Progenitor cell of endocrine pancreas (in vitro differentiated cells): ENCODE data around the gene LIPH. TPM values are rescaled to one million over a fixed set of nuclear protein-coding genes. Genes with fewer than 3 reads are reported as not detected.
"Not testable (repeated sequence)": the region's sequence is repeated elsewhere in the genome, so short reads cannot be mapped to it uniquely, and the experiment has no call there.

Experiments
- DNase-seq: peaks from one replicate; pipeline ENCODE4 v3.0.0; 2021; ENCODE audit warnings: low spot score; ENCODE audit not compliant: unreplicated experiment
- H3K27ac Mint-ChIP-seq: 2 replicates; pipeline ENCODE4 v1.8.0; 2021; ENCODE audit warnings: mild to moderate bottlenecking, moderate library complexity, mixed read lengths
- H3K27me3 Mint-ChIP-seq: 2 replicates; pipeline ENCODE4 v1.8.0; 2021; ENCODE audit warnings: mixed read lengths
- H3K36me3 Mint-ChIP-seq: 2 replicates; pipeline ENCODE4 v1.8.0; 2022; ENCODE audit warnings: mixed read lengths; ENCODE audit not compliant: insufficient read depth
- H3K4me1 Mint-ChIP-seq: 2 replicates; pipeline ENCODE4 v1.8.0; 2021; ENCODE audit warnings: low read depth, mixed read lengths
- H3K4me3 Mint-ChIP-seq: 2 replicates; pipeline ENCODE4 v1.8.0; 2021; ENCODE audit warnings: low read depth, mild to moderate bottlenecking, moderate library complexity, mixed read lengths
- H3K9me3 Mint-ChIP-seq: 2 replicates; pipeline ENCODE4 v1.8.0; 2021; ENCODE audit warnings: low read depth, mixed read lengths
- total RNA-seq: library from RNA; stranded (reverse); gene quantifications from 2 replicates; pipeline ENCODE4 v1.2.1, GENCODE V29; 2021
- TF ChIP-seq, protein P1 (sequence below): fragments of 200-600 bp; sonication (generic); IDR thresholded peaks from one replicate; pipeline ENCODE4 v1.5.0; 2021; ENCODE audit warnings: antibody characterized with exemption, mild to moderate bottlenecking; ENCODE audit not compliant: unreplicated experiment

LIPH gene
- total RNA-seq, 1 donor from 2014 or later: 0.79 TPM

DNA sequence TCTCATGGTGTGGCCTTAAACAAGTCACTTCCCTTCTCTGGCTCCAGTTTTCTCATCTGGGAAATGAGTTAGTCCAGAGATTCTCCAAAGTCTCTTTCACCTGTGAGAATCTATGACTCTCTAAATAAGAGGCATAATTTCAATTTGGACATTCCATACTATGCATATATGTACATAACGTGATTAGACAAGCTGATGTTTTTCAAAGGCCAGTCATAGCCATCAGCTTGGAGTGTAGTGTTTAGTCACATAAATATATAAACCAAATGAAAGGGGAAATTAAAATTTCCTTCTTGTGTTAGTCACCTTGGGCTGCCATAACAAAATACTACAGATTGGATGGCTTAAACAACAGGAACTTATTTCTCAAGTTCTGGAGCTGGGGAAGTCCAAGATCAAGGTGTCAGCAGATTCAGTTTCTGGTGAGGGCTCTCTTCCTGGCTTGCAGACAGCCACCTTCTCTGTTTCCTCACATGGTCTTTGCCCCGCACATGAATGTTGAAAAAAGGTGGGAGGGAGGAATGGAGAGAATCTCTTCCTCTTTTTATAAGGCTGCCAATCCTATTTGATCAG lies 72.9 kb downstream of the LIPH start:
- TF ChIP-seq, protein P1, sequence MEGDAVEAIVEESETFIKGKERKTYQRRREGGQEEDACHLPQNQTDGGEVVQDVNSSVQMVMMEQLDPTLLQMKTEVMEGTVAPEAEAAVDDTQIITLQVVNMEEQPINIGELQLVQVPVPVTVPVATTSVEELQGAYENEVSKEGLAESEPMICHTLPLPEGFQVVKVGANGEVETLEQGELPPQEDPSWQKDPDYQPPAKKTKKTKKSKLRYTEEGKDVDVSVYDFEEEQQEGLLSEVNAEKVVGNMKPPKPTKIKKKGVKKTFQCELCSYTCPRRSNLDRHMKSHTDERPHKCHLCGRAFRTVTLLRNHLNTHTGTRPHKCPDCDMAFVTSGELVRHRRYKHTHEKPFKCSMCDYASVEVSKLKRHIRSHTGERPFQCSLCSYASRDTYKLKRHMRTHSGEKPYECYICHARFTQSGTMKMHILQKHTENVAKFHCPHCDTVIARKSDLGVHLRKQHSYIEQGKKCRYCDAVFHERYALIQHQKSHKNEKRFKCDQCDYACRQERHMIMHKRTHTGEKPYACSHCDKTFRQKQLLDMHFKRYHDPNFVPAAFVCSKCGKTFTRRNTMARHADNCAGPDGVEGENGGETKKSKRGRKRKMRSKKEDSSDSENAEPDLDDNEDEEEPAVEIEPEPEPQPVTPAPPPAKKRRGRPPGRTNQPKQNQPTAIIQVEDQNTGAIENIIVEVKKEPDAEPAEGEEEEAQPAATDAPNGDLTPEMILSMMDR: no peak
- no peaks in the 10 kb centered on the region for H3K9me3 Mint-ChIP-seq
- no peak overlapping the region for H3K4me3 Mint-ChIP-seq
- DNase-seq: no peak
- H3K4me1 Mint-ChIP-seq: no peaks in the 10 kb centered on the region
- no peaks in the 10 kb centered on the region for H3K27me3 Mint-ChIP-seq
- H3K36me3 Mint-ChIP-seq: peaks cover 15% of the 10 kb centered on the region
- no peak overlapping the region for H3K27ac Mint-ChIP-seq

DNA sequence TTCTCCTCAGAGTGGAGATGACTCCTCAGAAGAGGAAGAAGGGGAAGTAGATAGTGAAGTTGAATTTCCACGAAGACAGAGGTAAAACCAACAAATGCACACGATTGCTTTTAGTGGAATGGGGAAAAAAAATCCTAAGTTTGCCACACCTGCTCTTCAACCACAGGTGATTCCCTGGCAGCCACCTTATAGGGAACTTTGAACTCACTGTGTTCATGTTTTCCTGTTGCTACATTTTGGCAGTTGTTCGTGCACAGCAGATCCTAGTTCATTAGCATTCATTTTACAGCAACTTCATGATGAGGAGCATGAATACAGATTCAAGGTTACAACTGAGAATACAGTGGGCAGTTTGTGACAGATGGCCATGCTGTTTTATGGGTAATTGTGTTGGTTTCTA lies 75.1 kb downstream of the LIPH start:
- TF ChIP-seq, protein P1: no peak
- Mint-ChIP-seq H3K4me1 (no peaks in the 10 kb centered on the region), H3K4me3 (no peak overlapping the region), H3K27ac (no peak overlapping the region), H3K9me3 (no peaks in the 10 kb centered on the region), H3K36me3 (peaks cover 14% of the 10 kb centered on the region), H3K27me3 (no peaks in the 10 kb centered on the region)
- no peak for DNase-seq

DNA sequence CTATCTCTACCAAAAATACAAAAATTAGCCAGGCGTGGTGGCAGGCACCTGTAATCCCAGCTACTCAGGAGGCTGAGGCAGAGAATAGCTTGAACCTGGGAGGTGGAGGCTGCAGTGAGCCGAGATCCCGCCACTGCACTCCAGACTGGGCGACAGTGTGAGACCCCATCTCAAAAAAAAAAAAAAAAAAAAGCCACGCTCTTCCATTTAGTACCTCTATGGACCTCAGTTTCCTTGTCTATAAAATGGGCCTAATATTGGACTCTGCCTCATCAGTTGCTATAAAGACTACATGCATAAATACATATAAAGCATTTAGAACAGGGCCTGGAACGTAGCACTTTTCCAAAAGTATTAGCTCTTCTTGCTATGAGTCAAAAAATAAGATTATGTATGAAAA lies 77.5 kb downstream of the LIPH start:
- DNase-seq, H3K4me3 Mint-ChIP-seq, H3K27ac Mint-ChIP-seq, H3K4me1 Mint-ChIP-seq, H3K36me3 Mint-ChIP-seq, H3K27me3 Mint-ChIP-seq, H3K9me3 Mint-ChIP-seq: not testable (repeated sequence)

DNA sequence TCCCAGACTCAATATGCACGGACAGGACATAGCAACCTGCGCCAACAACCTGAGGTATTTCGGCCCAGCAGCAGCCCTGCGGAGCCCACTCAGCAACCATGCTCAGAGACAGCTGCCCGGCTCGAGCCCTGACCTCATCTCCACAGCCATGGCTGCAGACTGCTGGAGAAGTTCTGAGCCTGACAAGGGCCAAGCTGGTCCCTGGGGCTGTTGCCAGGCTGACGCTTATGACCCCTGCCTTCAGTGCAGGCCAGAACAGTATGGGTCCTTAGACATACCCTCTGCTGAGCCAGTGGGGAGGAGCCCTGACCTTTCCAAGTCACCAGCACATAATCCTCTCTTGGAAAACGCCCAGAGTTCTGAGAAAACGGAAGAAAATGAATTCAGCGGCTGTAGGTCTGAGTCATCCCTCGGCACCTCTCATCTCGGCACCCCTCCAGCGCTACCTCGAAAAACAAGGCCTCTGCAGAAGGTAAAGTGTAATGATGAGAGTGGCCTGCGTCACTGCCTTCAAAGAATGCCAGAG lies 79.0 kb downstream of the LIPH start:
- TF ChIP-seq, protein P1: no peak
- DNase-seq: no peak
- no peak overlapping the region for H3K27ac Mint-ChIP-seq
- no peaks in the 10 kb centered on the region for H3K9me3 Mint-ChIP-seq
- no peaks in the 10 kb centered on the region for H3K27me3 Mint-ChIP-seq
- no peak overlapping the region for H3K4me3 Mint-ChIP-seq
- H3K36me3 Mint-ChIP-seq: peaks cover 13% of the 10 kb centered on the region
- H3K4me1 Mint-ChIP-seq: no peaks in the 10 kb centered on the region

DNA sequence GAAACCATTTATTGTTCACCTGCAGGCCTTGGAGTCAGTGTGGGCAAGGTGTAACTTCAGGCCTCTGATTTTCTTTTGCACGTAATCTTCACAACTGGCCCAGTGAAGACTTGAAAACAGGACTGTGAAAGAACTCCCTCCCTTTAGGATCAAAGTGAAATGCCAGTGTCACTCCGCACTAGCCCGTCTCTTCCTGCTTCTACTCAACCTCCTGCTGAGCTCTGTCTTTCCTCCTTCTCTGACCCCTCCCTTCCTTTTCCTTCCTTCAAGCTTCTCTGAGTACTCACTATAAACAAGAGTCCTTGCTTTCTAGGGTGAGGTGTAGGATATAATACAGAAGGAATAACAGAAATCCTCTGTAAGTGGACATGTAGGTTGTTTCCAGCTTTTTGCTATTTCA lies 82.1 kb downstream of the LIPH start:
- TF ChIP-seq, protein P1: no peak
- no peak for DNase-seq

DNA sequence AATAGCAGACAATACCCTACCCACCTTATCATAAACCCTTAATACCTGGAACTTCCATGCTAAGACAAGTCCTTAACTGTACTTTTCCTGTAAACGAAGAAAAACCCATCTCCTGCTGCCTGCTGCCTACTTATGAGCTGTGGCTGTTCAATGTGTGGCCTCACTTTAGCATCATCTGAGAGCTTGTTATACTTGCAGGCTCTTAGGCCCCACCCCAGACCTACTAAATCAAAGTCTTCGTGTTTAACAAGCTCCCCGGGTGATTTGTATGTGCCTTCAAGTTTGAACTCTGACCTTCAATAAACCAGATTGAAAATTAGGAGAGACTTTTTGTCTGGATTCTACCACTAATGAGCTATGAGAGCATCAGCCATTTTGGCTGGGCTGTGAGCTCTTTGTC lies 82.8 kb downstream of the LIPH start:
- H3K36me3 Mint-ChIP-seq: peaks cover 18% of the 10 kb centered on the region

More for the DNA sequence above, 82.1 kb downstream of the LIPH start:
- Mint-ChIP-seq H3K4me1 (no peaks in the 10 kb centered on the region), H3K36me3 (peaks cover 18% of the 10 kb centered on the region), H3K27me3 (no peaks in the 10 kb centered on the region), H3K27ac (no peak overlapping the region), H3K9me3 (no peaks in the 10 kb centered on the region), H3K4me3 (no peak overlapping the region)

DNA sequence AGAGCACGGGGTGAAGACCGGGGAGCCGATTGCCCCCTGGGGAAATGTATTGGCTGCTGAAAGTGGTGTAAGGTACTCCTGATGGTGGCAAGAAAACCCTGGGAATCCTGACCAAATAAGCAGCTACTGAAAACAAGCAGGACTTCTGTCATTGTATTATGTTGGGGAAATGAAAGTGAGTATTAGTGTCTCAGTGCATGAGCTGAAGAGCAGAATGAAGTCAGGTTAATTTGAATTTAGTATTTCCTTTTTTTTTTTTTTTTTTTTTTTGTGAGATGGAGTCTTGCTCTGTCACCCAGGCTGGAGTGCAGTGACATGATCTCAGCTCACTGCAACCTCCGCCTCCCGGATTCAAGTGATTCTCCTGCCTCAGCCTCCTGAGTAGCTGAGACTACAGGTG lies 86.3 kb downstream of the LIPH start:
- H3K27ac Mint-ChIP-seq, H3K4me1 Mint-ChIP-seq, H3K27me3 Mint-ChIP-seq, DNase-seq, H3K4me3 Mint-ChIP-seq, H3K9me3 Mint-ChIP-seq: not testable (repeated sequence)
- peaks cover 12% of the 10 kb centered on the region for H3K36me3 Mint-ChIP-seq

More for the DNA sequence above, 82.8 kb downstream of the LIPH start:
- no peak for DNase-seq
- Mint-ChIP-seq H3K27me3 (no peaks in the 10 kb centered on the region), H3K9me3 (no peaks in the 10 kb centered on the region), H3K4me3 (no peak overlapping the region), H3K4me1 (no peaks in the 10 kb centered on the region), H3K27ac (no peak overlapping the region)
- TF ChIP-seq, protein P1: no peak
